Thyroid gland (tissue), 4 donors: ENCODE measurements around the gene MEGF6.

ENCODE experiments used
- POLR2A ChIP-seq, 2 donors: fragments of 450-650 bp; IDR thresholded peaks; one replicate each; pipeline ENCODE4 v1.6.1; 2017; ENCODE audit warnings: antibody characterized with exemption in 2 of 2, mild to moderate bottlenecking in 2 of 2, moderate library complexity in 1 of 2
- TF ChIP-seq, protein P1 (sequence below), 6 experiments: fragments of 200-600 bp in 3 of 6; fragments of 450-650 bp in 3 of 6; sonication (generic) in 3 of 6; IDR thresholded peaks; one replicate each; pipeline ENCODE4 v1.5.1; 2016 to 2019; ENCODE audit warnings: antibody characterized with exemption in 6 of 6, mild to moderate bottlenecking in 2 of 6, inconsistent platforms in 1 of 6, moderate library complexity in 1 of 6

DNA sequence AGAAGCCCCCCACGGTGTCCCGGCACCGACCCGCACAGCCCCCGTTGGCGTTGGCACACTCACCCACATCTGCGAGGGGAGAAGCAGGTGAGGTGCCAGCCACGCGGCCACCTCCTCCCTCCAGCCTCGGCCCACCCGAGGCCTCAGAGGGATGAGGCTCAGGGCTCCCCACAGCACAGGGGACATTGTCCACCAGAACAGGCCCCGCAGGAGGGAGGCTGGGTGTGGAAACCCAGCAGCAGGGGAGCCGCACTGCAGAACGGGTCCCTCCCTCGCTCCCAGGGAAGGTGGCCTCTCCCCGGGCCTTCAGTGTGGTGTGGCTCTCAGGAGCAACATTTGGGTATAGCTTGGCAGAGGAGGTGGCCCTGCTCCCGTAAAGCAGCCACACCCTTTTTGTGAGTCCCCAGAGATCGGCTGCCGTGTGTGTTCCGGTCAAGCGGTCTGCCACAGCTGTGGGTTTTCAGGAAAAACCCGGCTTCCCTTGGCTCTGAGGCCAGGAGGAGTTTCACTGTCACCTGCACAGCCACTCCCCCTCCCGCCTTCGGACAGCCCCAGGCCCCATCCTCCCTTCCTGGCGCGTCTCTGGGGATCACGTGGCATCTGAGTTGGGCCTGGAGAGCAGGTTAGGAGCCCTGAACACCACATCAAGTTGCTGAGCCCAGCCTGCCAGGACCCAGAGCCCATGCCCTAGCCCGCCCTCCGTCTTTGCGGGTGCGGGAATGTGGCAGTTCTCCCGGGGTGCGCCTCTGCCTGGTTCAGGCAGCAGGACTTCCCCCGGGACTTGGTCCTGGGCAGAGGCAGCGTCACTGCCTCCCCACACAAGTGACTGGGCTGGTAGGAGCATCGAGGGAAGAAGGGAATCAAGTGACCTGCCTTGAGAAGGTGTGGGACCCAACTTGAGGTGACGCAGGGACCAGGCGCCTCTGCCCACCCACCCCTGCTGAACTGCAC lies 64.0 kb downstream of the MEGF6 start:
- TF ChIP-seq, protein P1, sequence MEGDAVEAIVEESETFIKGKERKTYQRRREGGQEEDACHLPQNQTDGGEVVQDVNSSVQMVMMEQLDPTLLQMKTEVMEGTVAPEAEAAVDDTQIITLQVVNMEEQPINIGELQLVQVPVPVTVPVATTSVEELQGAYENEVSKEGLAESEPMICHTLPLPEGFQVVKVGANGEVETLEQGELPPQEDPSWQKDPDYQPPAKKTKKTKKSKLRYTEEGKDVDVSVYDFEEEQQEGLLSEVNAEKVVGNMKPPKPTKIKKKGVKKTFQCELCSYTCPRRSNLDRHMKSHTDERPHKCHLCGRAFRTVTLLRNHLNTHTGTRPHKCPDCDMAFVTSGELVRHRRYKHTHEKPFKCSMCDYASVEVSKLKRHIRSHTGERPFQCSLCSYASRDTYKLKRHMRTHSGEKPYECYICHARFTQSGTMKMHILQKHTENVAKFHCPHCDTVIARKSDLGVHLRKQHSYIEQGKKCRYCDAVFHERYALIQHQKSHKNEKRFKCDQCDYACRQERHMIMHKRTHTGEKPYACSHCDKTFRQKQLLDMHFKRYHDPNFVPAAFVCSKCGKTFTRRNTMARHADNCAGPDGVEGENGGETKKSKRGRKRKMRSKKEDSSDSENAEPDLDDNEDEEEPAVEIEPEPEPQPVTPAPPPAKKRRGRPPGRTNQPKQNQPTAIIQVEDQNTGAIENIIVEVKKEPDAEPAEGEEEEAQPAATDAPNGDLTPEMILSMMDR (IDR thresholded peaks at IDR 0.05), result no peak
- TF ChIP-seq POLR2A (IDR thresholded peaks at IDR 0.05), result no peak
